ENCODE measurements around the gene USP34. TPM values are rescaled to one million over a fixed set of nuclear protein-coding genes. Genes with fewer than 3 reads are reported as not detected.
A peak's percentile ranks its signal among the peaks of the same experiment; 100 is the strongest.

The USP34 gene
- total RNA-seq, 1 experiment from 2014 or later, result 76.3 TPM

GRCh38 chr2:61210332-61210981 is 260.4 kb downstream of the USP34 start:
- POLR2A ChIA-PET, result no interaction called here
- Histone ChIP-seq H3K27me3 (ENCODE audit: insufficient read depth, low read length) (no peaks in the 10 kb centered on the region), H3K27ac (ENCODE audit: low read depth, low read length) (no peak overlapping the region), H3K9me3 (ENCODE audit: control insufficient read depth in 1 of 2, insufficient read depth in 1 of 2, low read depth in 1 of 2, low read length in 2 of 2) (no peaks in the 10 kb centered on the region), H3K36me3 (ENCODE audit: control insufficient read depth in 1 of 2, insufficient read depth in 2 of 2, low read length in 2 of 2) (peaks cover 6 to 21% of the 10 kb centered on the region in 2 experiments; a peak in 3 of 4 replicates), H3K9me2 (ENCODE audit: insufficient read depth) (no peaks in the 10 kb centered on the region), H4K20me1 (ENCODE audit: insufficient read depth) (no peaks in the 10 kb centered on the region), H2AFZ (ENCODE audit: low read depth, low read length, poor library complexity, severe bottlenecking) (no peak overlapping the region), H3K4me2 (ENCODE audit: low read length) (no peak overlapping the region), H3K9ac (ENCODE audit: low read length) (no peak overlapping the region), H3K4me3 (replicated peaks in 1 of 2; ENCODE audit: low read depth in 1 of 2, low read length in 2 of 2) (no peak overlapping the region), H3K4me1 (ENCODE audit: control insufficient read depth in 1 of 2, insufficient read depth in 2 of 2, low read length in 2 of 2) (no peaks in the 10 kb centered on the region), H3K79me2 (ENCODE audit: insufficient read depth, low read length) (no peaks in the 10 kb centered on the region)
- CTCF ChIA-PET, result no interaction called here
- RAD21 ChIA-PET (ENCODE audit: low non-redundant PET in 1 of 2, low total read pairs in 2 of 2, uncharacterized antibody in 2 of 2, unreplicated experiment in 2 of 2), result no interaction called here
- 0 out of 2 replicates have a peak, but pooled peaks have one; percentile 19 for TF ChIP-seq CEBPB (IDR thresholded peaks at IDR 0.05; ENCODE audit: low read depth)
- TF ChIP-seq ATF3 (IDR thresholded peaks at IDR 0.05), result no peak
- DNase-seq (ENCODE audit: low read depth, low spot score), result no peak
- intact Hi-C loops (cut with micrococcal nuclease), result no loop called here
- no TSS peak for BruUV-seq (replicated peaks)
- ATAC-seq, result no peak

- POLR2A ChIA-PET, result no interaction called here
Observed at GRCh38 chr2:61205132-61205531, 265.8 kb downstream of the USP34 start.

More at GRCh38 chr2:61205132-61205531, 265.8 kb downstream of the USP34 start:
- Histone ChIP-seq H3K9me3 (ENCODE audit: control insufficient read depth in 1 of 2, insufficient read depth in 1 of 2, low read depth in 1 of 2, low read length in 2 of 2) (no peaks in the 10 kb centered on the region), H3K9me2 (ENCODE audit: insufficient read depth) (no peaks in the 10 kb centered on the region), H3K27ac (ENCODE audit: low read depth, low read length) (no peak overlapping the region), H4K20me1 (ENCODE audit: insufficient read depth) (no peaks in the 10 kb centered on the region), H3K36me3 (ENCODE audit: control insufficient read depth in 1 of 2, insufficient read depth in 2 of 2, low read length in 2 of 2) (peaks cover 10 to 26% of the 10 kb centered on the region in 2 experiments; a peak in 3 of 4 replicates), H3K4me3 (replicated peaks in 1 of 2; ENCODE audit: low read depth in 1 of 2, low read length in 2 of 2) (no peak overlapping the region), H3K79me2 (ENCODE audit: insufficient read depth, low read length) (no peaks in the 10 kb centered on the region), H3K9ac (ENCODE audit: low read length) (no peak overlapping the region), H3K27me3 (ENCODE audit: insufficient read depth, low read length) (no peaks in the 10 kb centered on the region), H2AFZ (ENCODE audit: low read depth, low read length, poor library complexity, severe bottlenecking) (no peak overlapping the region), H3K4me2 (ENCODE audit: low read length) (no peak overlapping the region), H3K4me1 (ENCODE audit: control insufficient read depth in 1 of 2, insufficient read depth in 2 of 2, low read length in 2 of 2) (no peaks in the 10 kb centered on the region)
- CTCF ChIA-PET, result no interaction called here
- intact Hi-C loops (cut with micrococcal nuclease), result no loop called here
- RAD21 ChIA-PET (ENCODE audit: low non-redundant PET in 1 of 2, low total read pairs in 2 of 2, uncharacterized antibody in 2 of 2, unreplicated experiment in 2 of 2), result no interaction called here
- no peak for TF ChIP-seq ZFX (IDR thresholded peaks at IDR 0.05)
- no peak for TF ChIP-seq EZH2 (IDR thresholded peaks at IDR 0.05)
- no peak for TF ChIP-seq POLR2AphosphoS5 (IDR thresholded peaks at IDR 0.05; ENCODE audit: low read depth, low read length)
- TF ChIP-seq SRF (IDR thresholded peaks at IDR 0.05; ENCODE audit: low read depth), result no peak
- no peak for TF ChIP-seq ELF1 (IDR thresholded peaks at IDR 0.05; ENCODE audit: borderline replicate concordance, low read depth)
- TF ChIP-seq, protein P1, sequence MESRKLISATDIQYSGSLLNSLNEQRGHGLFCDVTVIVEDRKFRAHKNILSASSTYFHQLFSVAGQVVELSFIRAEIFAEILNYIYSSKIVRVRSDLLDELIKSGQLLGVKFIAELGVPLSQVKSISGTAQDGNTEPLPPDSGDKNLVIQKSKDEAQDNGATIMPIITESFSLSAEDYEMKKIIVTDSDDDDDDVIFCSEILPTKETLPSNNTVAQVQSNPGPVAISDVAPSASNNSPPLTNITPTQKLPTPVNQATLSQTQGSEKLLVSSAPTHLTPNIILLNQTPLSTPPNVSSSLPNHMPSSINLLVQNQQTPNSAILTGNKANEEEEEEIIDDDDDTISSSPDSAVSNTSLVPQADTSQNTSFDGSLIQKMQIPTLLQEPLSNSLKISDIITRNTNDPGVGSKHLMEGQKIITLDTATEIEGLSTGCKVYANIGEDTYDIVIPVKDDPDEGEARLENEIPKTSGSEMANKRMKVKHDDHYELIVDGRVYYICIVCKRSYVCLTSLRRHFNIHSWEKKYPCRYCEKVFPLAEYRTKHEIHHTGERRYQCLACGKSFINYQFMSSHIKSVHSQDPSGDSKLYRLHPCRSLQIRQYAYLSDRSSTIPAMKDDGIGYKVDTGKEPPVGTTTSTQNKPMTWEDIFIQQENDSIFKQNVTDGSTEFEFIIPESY (IDR thresholded peaks at IDR 0.05; ENCODE audit: extremely low read depth, insufficient replicate concordance, low read length), result no peak
- no peak for TF ChIP-seq EZH2phosphoT487 (IDR thresholded peaks at IDR 0.05; ENCODE audit: borderline replicate concordance)
- TF ChIP-seq POLR2A (IDR thresholded peaks at IDR 0.05; ENCODE audit: borderline replicate concordance, extremely low read depth, insufficient read depth, insufficient read length), result no peak
- TF ChIP-seq, protein P2, sequence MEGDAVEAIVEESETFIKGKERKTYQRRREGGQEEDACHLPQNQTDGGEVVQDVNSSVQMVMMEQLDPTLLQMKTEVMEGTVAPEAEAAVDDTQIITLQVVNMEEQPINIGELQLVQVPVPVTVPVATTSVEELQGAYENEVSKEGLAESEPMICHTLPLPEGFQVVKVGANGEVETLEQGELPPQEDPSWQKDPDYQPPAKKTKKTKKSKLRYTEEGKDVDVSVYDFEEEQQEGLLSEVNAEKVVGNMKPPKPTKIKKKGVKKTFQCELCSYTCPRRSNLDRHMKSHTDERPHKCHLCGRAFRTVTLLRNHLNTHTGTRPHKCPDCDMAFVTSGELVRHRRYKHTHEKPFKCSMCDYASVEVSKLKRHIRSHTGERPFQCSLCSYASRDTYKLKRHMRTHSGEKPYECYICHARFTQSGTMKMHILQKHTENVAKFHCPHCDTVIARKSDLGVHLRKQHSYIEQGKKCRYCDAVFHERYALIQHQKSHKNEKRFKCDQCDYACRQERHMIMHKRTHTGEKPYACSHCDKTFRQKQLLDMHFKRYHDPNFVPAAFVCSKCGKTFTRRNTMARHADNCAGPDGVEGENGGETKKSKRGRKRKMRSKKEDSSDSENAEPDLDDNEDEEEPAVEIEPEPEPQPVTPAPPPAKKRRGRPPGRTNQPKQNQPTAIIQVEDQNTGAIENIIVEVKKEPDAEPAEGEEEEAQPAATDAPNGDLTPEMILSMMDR (IDR thresholded peaks at IDR 0.05 in 2 of 3, conservative IDR thresholded peaks at IDR 0.05 in 1 of 3; ENCODE audit: borderline replicate concordance in 1 of 3, insufficient read depth in 1 of 3, low read depth in 2 of 3, low read length in 2 of 3), result no peak
- TF ChIP-seq, protein P3, sequence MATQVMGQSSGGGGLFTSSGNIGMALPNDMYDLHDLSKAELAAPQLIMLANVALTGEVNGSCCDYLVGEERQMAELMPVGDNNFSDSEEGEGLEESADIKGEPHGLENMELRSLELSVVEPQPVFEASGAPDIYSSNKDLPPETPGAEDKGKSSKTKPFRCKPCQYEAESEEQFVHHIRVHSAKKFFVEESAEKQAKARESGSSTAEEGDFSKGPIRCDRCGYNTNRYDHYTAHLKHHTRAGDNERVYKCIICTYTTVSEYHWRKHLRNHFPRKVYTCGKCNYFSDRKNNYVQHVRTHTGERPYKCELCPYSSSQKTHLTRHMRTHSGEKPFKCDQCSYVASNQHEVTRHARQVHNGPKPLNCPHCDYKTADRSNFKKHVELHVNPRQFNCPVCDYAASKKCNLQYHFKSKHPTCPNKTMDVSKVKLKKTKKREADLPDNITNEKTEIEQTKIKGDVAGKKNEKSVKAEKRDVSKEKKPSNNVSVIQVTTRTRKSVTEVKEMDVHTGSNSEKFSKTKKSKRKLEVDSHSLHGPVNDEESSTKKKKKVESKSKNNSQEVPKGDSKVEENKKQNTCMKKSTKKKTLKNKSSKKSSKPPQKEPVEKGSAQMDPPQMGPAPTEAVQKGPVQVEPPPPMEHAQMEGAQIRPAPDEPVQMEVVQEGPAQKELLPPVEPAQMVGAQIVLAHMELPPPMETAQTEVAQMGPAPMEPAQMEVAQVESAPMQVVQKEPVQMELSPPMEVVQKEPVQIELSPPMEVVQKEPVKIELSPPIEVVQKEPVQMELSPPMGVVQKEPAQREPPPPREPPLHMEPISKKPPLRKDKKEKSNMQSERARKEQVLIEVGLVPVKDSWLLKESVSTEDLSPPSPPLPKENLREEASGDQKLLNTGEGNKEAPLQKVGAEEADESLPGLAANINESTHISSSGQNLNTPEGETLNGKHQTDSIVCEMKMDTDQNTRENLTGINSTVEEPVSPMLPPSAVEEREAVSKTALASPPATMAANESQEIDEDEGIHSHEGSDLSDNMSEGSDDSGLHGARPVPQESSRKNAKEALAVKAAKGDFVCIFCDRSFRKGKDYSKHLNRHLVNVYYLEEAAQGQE (IDR thresholded peaks at IDR 0.05; ENCODE audit: low read depth), result no peak
- DNase-seq (ENCODE audit: low read depth, low spot score) (no peak), ATAC-seq (no peak)
- BruUV-seq (replicated peaks), result no TSS peak

Data from HCT116 (cell line).